ENCODE results near the gene PLCD3. TPM values are rescaled to one million over a fixed set of nuclear protein-coding genes. Genes with fewer than 3 reads are reported as not detected.
A peak's percentile ranks its signal among the peaks of the same experiment; 100 is the strongest.

The PLCD3 gene
- total RNA-seq: 281 TPM
- long read RNA-seq, full-length matches to known transcripts: 97 of 215 reads
- long read RNA-seq, partial matches to known transcripts: 72 of 215 reads
- long read RNA-seq, other reads (novel, unspliced or antisense): 46 of 215 reads

- DNase-seq (no peak), ATAC-seq (no peak)
- intact Hi-C loops (cut with micrococcal nuclease): no loop called here
These were observed at the start of gene PLCD3 for GRCh38 chr17:45132320-45132571. TSS of gene PLCD3 (minus strand) at chr17:45132515. CDS start at chr17:45132410, 105 bp downstream.

GRCh38 chr17:45177563-45177962, 45.2 kb upstream of the PLCD3 start:
- intact Hi-C loops (cut with micrococcal nuclease): no loop called here
- ATAC-seq (no peak), DNase-seq (no peak)

- DNase-seq (no peak), ATAC-seq (no peak)
- intact Hi-C loops (cut with micrococcal nuclease): no loop called here
These were observed 43.4 kb upstream of the PLCD3 start for GRCh38 chr17:45175759-45176115.

GRCh38 chr17:45172541-45173286, 40.4 kb upstream of the PLCD3 start:
- peak; percentile 88 for ATAC-seq
- intact Hi-C loops (cut with micrococcal nuclease): no loop called here
- DNase-seq: peak; percentile 74

- no peak for ATAC-seq
- DNase-seq: no peak
- intact Hi-C loops (cut with micrococcal nuclease): no loop called here
These were observed 39.9 kb upstream of the PLCD3 start for GRCh38 chr17:45172232-45172540.

- ATAC-seq (peak; percentile 19), DNase-seq (no peak)
- intact Hi-C loops (cut with micrococcal nuclease): no loop called here
These were observed 39.3 kb upstream of the PLCD3 start for GRCh38 chr17:45171338-45172231.

GRCh38 chr17:45170931-45171337, 38.6 kb upstream of the PLCD3 start:
- ATAC-seq (peak; percentile 76), DNase-seq (peak; percentile 71)
- intact Hi-C loops (cut with micrococcal nuclease): no loop called here

- ATAC-seq: no peak
- intact Hi-C loops (cut with micrococcal nuclease): no loop called here
- DNase-seq: no peak
These were observed 38.1 kb upstream of the PLCD3 start for GRCh38 chr17:45170280-45170930.

- DNase-seq: no peak
- intact Hi-C loops (cut with micrococcal nuclease): no loop called here
- ATAC-seq: no peak
These were observed 36.9 kb upstream of the PLCD3 start for GRCh38 chr17:45168991-45169752.

GRCh38 chr17:45164734-45165269, 32.5 kb upstream of the PLCD3 start:
- ATAC-seq (no peak), DNase-seq (no peak)
- intact Hi-C loops (cut with micrococcal nuclease): no loop called here

GRCh38 chr17:45162025-45162687, 29.8 kb upstream of the PLCD3 start:
- ATAC-seq: peak; percentile 0
- peak; percentile 49 for DNase-seq
- intact Hi-C loops (cut with micrococcal nuclease): no loop called here

- DNase-seq: peak; percentile 98
- intact Hi-C loops (cut with micrococcal nuclease): no loop called here
- peak; percentile 95 for ATAC-seq
These were observed 29.1 kb upstream of the PLCD3 start, which contains the start of gene HEXIM2 for GRCh38 chr17:45161288-45162024. TSS of gene HEXIM2 (plus strand) at chr17:45161875. CDS start at chr17:45162794, 919 bp downstream.

- peak; percentile 74 for ATAC-seq
- peak; percentile 84 for DNase-seq
- intact Hi-C loops (cut with micrococcal nuclease): no loop called here
These were observed 28.4 kb upstream of the PLCD3 start for GRCh38 chr17:45160447-45161287.

GRCh38 chr17:45156242-45156641, 23.9 kb upstream of the PLCD3 start:
- intact Hi-C loops (cut with micrococcal nuclease): no loop called here
- no peak for ATAC-seq

GRCh38 chr17:45155483-45155882, 23.2 kb upstream of the PLCD3 start:
- ATAC-seq (no peak), DNase-seq (no peak)
- intact Hi-C loops (cut with micrococcal nuclease): no loop called here

More at GRCh38 chr17:45156242-45156641, 23.9 kb upstream of the PLCD3 start:
- DNase-seq: no peak

GRCh38 chr17:45155029-45155428, 22.7 kb upstream of the PLCD3 start:
- ATAC-seq (no peak), DNase-seq (no peak)
- intact Hi-C loops (cut with micrococcal nuclease): no loop called here

Data from left ventricle myocardium superior (tissue), 1 donor.